Suprapubic skin (tissue), 3 donors: ENCODE data around the gene CHRDL2.

ENCODE experiments used
- EP300 ChIP-seq: sonication (generic); formaldehyde crosslinking; IDR thresholded peaks from one replicate; pipeline ENCODE4 v1.6.1; 2017; ENCODE audit warnings: antibody characterized with exemption
- TF ChIP-seq, protein P1 (sequence below), 2 donors: fragments of 200-600 bp in 1 of 2; fragments of 450-650 bp in 1 of 2; sonication (generic) in 1 of 2; IDR thresholded peaks; one replicate each; pipeline ENCODE4 v1.5.1; 2016 to 2019; ENCODE audit warnings: antibody characterized with exemption in 2 of 2, mild to moderate bottlenecking in 1 of 2, moderate library complexity in 1 of 2

DNA sequence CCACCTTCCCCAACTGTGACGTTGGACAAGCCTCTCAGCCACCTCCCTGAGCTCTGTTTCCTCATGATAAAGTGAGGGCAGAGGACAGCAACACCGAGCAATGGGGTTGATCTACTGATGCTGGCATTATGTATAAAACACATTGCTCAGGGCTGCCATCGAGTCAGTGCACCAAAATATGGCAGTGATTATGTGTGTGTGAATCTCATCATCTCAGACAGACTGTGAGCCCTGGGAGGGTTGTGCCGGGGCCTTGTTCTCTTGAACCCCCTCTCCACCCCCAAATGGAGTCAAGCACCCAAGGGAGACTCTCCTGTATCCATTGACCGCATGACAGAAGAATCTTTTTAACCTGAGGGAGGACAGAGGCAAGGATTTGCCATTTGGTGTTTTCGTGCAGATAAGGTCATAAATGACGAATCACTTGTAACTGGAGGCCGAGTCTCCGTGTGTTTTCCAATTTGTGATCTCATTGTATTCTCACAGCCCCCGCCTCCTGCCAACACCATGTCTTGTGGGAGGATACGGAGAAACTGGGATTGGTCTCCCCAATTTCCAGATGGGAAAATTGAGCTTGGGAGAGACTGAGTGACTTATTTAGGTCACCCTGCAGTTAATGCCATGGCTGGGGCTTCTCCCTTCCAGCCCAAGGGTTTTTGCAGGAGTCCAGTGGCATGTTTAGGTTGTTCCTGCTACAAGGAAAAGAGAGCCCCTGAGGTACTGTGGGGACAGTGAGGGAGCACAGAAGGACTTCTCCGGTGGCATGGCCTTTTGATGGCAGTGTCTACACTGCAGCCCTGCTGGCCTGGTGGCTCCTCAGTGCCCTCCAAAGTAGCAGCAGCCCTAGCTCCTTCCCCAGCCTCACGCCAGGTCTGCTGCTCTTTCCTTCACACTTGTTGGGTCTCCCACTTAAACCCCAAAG, 52.4 kb downstream of the CHRDL2 start:
- TF ChIP-seq, protein P1, sequence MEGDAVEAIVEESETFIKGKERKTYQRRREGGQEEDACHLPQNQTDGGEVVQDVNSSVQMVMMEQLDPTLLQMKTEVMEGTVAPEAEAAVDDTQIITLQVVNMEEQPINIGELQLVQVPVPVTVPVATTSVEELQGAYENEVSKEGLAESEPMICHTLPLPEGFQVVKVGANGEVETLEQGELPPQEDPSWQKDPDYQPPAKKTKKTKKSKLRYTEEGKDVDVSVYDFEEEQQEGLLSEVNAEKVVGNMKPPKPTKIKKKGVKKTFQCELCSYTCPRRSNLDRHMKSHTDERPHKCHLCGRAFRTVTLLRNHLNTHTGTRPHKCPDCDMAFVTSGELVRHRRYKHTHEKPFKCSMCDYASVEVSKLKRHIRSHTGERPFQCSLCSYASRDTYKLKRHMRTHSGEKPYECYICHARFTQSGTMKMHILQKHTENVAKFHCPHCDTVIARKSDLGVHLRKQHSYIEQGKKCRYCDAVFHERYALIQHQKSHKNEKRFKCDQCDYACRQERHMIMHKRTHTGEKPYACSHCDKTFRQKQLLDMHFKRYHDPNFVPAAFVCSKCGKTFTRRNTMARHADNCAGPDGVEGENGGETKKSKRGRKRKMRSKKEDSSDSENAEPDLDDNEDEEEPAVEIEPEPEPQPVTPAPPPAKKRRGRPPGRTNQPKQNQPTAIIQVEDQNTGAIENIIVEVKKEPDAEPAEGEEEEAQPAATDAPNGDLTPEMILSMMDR (IDR thresholded peaks at IDR 0.05): no peak
- TF ChIP-seq EP300: no peak
